HCT116 (cell line): Measurements from ENCODE around the gene PRM3. TPM values are rescaled to one million over a fixed set of nuclear protein-coding genes. Genes with fewer than 3 reads are reported as not detected.

Experiments
- ATAC-seq: fragments of 200-7000 bp; cut with Tn5 transposase; 2 replicates; pipeline ENCODE4 v1.9.1; 2020; ENCODE audit warnings: mild to moderate bottlenecking, moderate library complexity
- BruUV-seq: library from RNA; stranded (reverse); fragments of 400-500 nt; replicated peaks from 2 replicates; lab custom pipeline; 2021; lab: Mats Ljungman, UMichigan
- CTCF ChIA-PET: fragments of 300-600 bp; sonication (Branson Sonifier 250); formaldehyde crosslinking; loops from one replicate; lab custom pipeline; 2021; ENCODE audit warnings: antibody characterized with exemption; lab: Charles Lee
- POLR2A ChIA-PET: fragments of 300-600, 350-600 bp; sonication (Branson Sonifier 250); formaldehyde crosslinking; loops from one replicate; lab custom pipeline; 2021; ENCODE audit warnings: antibody characterized with exemption; lab: Charles Lee
- RAD21 ChIA-PET, 2 experiments: fragments of 300-600 bp; sonication (Branson Sonifier 250); formaldehyde crosslinking; loops; one replicate each; lab custom pipeline; 2023; ENCODE audit warnings: low total read pairs in 2 of 2; ENCODE audit not compliant: uncharacterized antibody in 2 of 2, unreplicated experiment in 2 of 2, low non-redundant PET in 1 of 2; lab: Charles Lee
- DNase-seq: peaks from one replicate; pipeline ENCODE4 v3.0.0-alpha.2; 2010; ENCODE audit warnings: low read depth, low spot score
- H2AFZ ChIP-seq: fragments of 200-600 bp; shearing (Covaris generic), sonication (generic); 2 replicates; pipeline ENCODE4 v1.6.1; 2017; ENCODE audit warnings: low read depth, mixed run types, mixed read lengths, antibody characterized with exemption, low read length; ENCODE audit not compliant: poor library complexity, severe bottlenecking
- H3K27ac ChIP-seq: 2 replicates; pipeline ENCODE4 v1.5.1; 2012; ENCODE audit warnings: low read depth, low read length
- H3K27me3 ChIP-seq: fragments of 200-600 bp; sonication (generic); 2 replicates; pipeline ENCODE4 v1.6.1; 2016; ENCODE audit warnings: mixed run types, low read length, mixed read lengths; ENCODE audit not compliant: insufficient read depth
- H3K36me3 ChIP-seq, 2 experiments: fragments of 200-500 bp in 1 of 2; fragments of 200-600 bp in 1 of 2; sonication (Bioruptor generic) in 1 of 2; sonication (generic) in 1 of 2; 2 replicates each; pipeline versions ENCODE4 v1.5.1 to v1.6.1; 2014 to 2016; ENCODE audit warnings: low read length in 2 of 2, inconsistent platforms in 1 of 2, mixed read lengths in 1 of 2, mixed run types in 1 of 2; ENCODE audit not compliant: insufficient read depth in 2 of 2, control insufficient read depth in 1 of 2
- H3K4me1 ChIP-seq, 2 experiments: fragments of 200-600 bp in 1 of 2; sonication (generic) in 1 of 2; 2 replicates each; pipeline versions ENCODE4 v1.5.1 to v1.6.1; 2012 to 2017; ENCODE audit warnings: low read length in 2 of 2, inconsistent platforms in 1 of 2, mild to moderate bottlenecking in 1 of 2, mixed read lengths in 1 of 2, mixed run types in 1 of 2, moderate library complexity in 1 of 2; ENCODE audit not compliant: insufficient read depth in 2 of 2, control insufficient read depth in 1 of 2
- H3K4me2 ChIP-seq: fragments of 200-600 bp; sonication (generic); 2 replicates; pipeline ENCODE4 v1.6.1; 2017; ENCODE audit warnings: mixed run types, low read length, mixed read lengths
- H3K4me3 ChIP-seq, 2 experiments: fragments of 200-600 bp in 1 of 2; sonication (generic) in 1 of 2; replicated peaks in 1 of 2; 2 replicates each; pipeline ENCODE4 v1.5.1; 2011 to 2016; ENCODE audit warnings: low read length in 2 of 2, control low read depth in 1 of 2, low read depth in 1 of 2, mild to moderate bottlenecking in 1 of 2, mixed read lengths in 1 of 2, mixed run types in 1 of 2
- H3K79me2 ChIP-seq: fragments of 200-600 bp; sonication (generic); 2 replicates; pipeline ENCODE4 v1.6.1; 2017; ENCODE audit warnings: mild to moderate bottlenecking, mixed run types, low read length, moderate library complexity, mixed read lengths; ENCODE audit not compliant: insufficient read depth
- H3K9ac ChIP-seq: fragments of 200-600 bp; sonication (generic); 2 replicates; pipeline ENCODE4 v1.6.1; 2016; ENCODE audit warnings: low read length, mixed read lengths
- H3K9me2 ChIP-seq: fragments of 200-600 bp; sonication (generic), shearing (Covaris generic); 2 replicates; pipeline ENCODE4 v1.6.1; 2017; ENCODE audit warnings: mixed run types, mild to moderate bottlenecking, moderate library complexity; ENCODE audit not compliant: insufficient read depth
- H3K9me3 ChIP-seq, 2 experiments: fragments of 200-500 bp in 1 of 2; fragments of 200-600 bp in 1 of 2; sonication (Bioruptor generic) in 1 of 2; sonication (generic) in 1 of 2; 2 replicates each; pipeline ENCODE4 v1.6.1; 2014 to 2017; ENCODE audit warnings: low read length in 2 of 2, mixed read lengths in 2 of 2, inconsistent platforms in 1 of 2, low read depth in 1 of 2, mild to moderate bottlenecking in 1 of 2, mixed run types in 1 of 2, moderate library complexity in 1 of 2; ENCODE audit not compliant: control insufficient read depth in 1 of 2, insufficient read depth in 1 of 2
- H4K20me1 ChIP-seq: fragments of 200-600 bp; sonication (generic), shearing (Covaris generic); 2 replicates; pipeline ENCODE4 v1.6.1; 2017; ENCODE audit warnings: mixed run types, mild to moderate bottlenecking, moderate library complexity; ENCODE audit not compliant: insufficient read depth
- ATF3 ChIP-seq: IDR thresholded peaks from 2 replicates; pipeline ENCODE4 v1.6.1; 2012
- CBX3 ChIP-seq: IDR thresholded peaks from 2 replicates; pipeline ENCODE4 v1.6.1; 2012; ENCODE audit warnings: low read depth
- CEBPB ChIP-seq: IDR thresholded peaks from 2 replicates; pipeline ENCODE4 v1.6.1; 2012; ENCODE audit warnings: low read depth
- CTCF ChIP-seq, 3 experiments: fragments of 200-600 bp in 1 of 3; sonication (generic) in 1 of 3; IDR thresholded peaks in 2 of 3; conservative IDR thresholded peaks in 1 of 3; 2 replicates each; pipeline ENCODE4 v1.5.1; 2012 to 2017; ENCODE audit warnings: low read depth in 2 of 3, low read length in 2 of 3, antibody characterized with exemption in 1 of 3, borderline replicate concordance in 1 of 3, control low read depth in 1 of 3, mild to moderate bottlenecking in 1 of 3, mixed read lengths in 1 of 3, mixed run types in 1 of 3, moderate library complexity in 1 of 3; ENCODE audit not compliant: insufficient read depth in 1 of 3
- EGR1 ChIP-seq: IDR thresholded peaks from 2 replicates; pipeline ENCODE4 v1.6.1; 2012; ENCODE audit warnings: low read depth
- ELF1 ChIP-seq: IDR thresholded peaks from 2 replicates; pipeline ENCODE4 v1.6.1; 2012; ENCODE audit warnings: low read depth, borderline replicate concordance
- EZH2 ChIP-seq: fragments of 200-600 bp; sonication (generic); IDR thresholded peaks from 2 replicates; pipeline ENCODE4 v1.6.1; 2017; ENCODE audit warnings: antibody characterized with exemption, mixed run types
- JUND ChIP-seq: IDR thresholded peaks from 2 replicates; pipeline ENCODE4 v1.6.1; 2012
- POLR2A ChIP-seq: IDR thresholded peaks from 2 replicates; pipeline ENCODE4 v1.7.0; 2011; ENCODE audit warnings: borderline replicate concordance; ENCODE audit not compliant: insufficient read depth, insufficient read length; ENCODE audit errors: extremely low read depth
- POLR2AphosphoS5 ChIP-seq: IDR thresholded peaks from 2 replicates; pipeline ENCODE4 v1.6.1; 2011; ENCODE audit warnings: mild to moderate bottlenecking, low read depth, low read length, moderate library complexity
- RAD21 ChIP-seq: IDR thresholded peaks from 2 replicates; pipeline ENCODE4 v1.6.1; 2012; ENCODE audit warnings: low read depth, mild to moderate bottlenecking
- SIN3A ChIP-seq: IDR thresholded peaks from 2 replicates; pipeline ENCODE4 v1.6.1; 2012; ENCODE audit warnings: low read depth
- SP1 ChIP-seq: IDR thresholded peaks from 2 replicates; pipeline ENCODE4 v1.6.1; 2012; ENCODE audit warnings: low read depth
- SRF ChIP-seq: IDR thresholded peaks from 2 replicates; pipeline ENCODE4 v1.6.1; 2012; ENCODE audit warnings: low read depth
- TCF7L2 ChIP-seq: IDR thresholded peaks from 2 replicates; pipeline ENCODE4 v1.7.0; 2011; ENCODE audit warnings: borderline replicate concordance, inconsistent platforms; ENCODE audit not compliant: insufficient read depth, insufficient read length; ENCODE audit errors: extremely low read depth
- YY1 ChIP-seq: IDR thresholded peaks from 2 replicates; pipeline ENCODE4 v1.6.1; 2011; ENCODE audit warnings: low read length, low read depth, moderate library complexity, mild to moderate bottlenecking; ENCODE audit not compliant: insufficient replicate concordance; ENCODE audit errors: extremely low read depth
- ZNF274 ChIP-seq: fragments of 200-500 bp; sonication (Bioruptor generic); IDR thresholded peaks from 2 replicates; pipeline ENCODE4 v1.6.1; 2014; ENCODE audit warnings: mild to moderate bottlenecking, low read depth, low read length, inconsistent platforms
- intact Hi-C: fragments of 100-400 bp; cut with micrococcal nuclease; formaldehyde crosslinking; loops from 2 replicates; pipeline ENCODE4 v1.10.0; 2022
- total RNA-seq: library from RNA; stranded (reverse); gene quantifications from one replicate; pipeline ENCODE4 v1.2.1, GENCODE V29; 2021; ENCODE audit not compliant: unreplicated experiment

PRM3 gene
- total RNA-seq, 1 experiment from 2014 or later = not detected

- H3K9ac ChIP-seq = no peak overlapping the region
- RAD21 ChIA-PET = no interaction called here
- no peak overlapping the region for H3K4me2 ChIP-seq
- no TSS peak for BruUV-seq
- no peak for DNase-seq
- no peak overlapping the region for H3K4me3 ChIP-seq
- H3K9me2 ChIP-seq = no peaks in the 10 kb centered on the region
- H4K20me1 ChIP-seq = no peaks in the 10 kb centered on the region
- POLR2A ChIA-PET = no interaction called here
- no peaks in the 10 kb centered on the region for H3K4me1 ChIP-seq
- TF ChIP-seq JUND = no peak
- no peak for TF ChIP-seq SP1
- TF ChIP-seq TCF7L2 = no peak
- no peak for TF ChIP-seq POLR2A
- TF ChIP-seq CEBPB = no peak
- TF ChIP-seq RAD21 = no peak
- TF ChIP-seq SRF = no peak
- no peak for TF ChIP-seq EGR1
- TF ChIP-seq ZNF274 = no peak
- TF ChIP-seq POLR2AphosphoS5 = no peak
- no peaks in the 10 kb centered on the region for H3K36me3 ChIP-seq
- H2AFZ ChIP-seq = no peak overlapping the region
- H3K27ac ChIP-seq = no peak overlapping the region
- no peak for ATAC-seq
- no peaks in the 10 kb centered on the region for H3K79me2 ChIP-seq
- intact Hi-C loops = no loop called here
- CTCF ChIA-PET = no interaction called here
- H3K27me3 ChIP-seq = no peaks in the 10 kb centered on the region
- no peaks in the 10 kb centered on the region for H3K9me3 ChIP-seq
Observed at GRCh38 chr16:11265124-11265523, 8.3 kb downstream of the PRM3 start.

GRCh38 chr16:11264155-11264832 lies 9.1 kb downstream of the PRM3 start:
- no peak overlapping the region for H3K9ac ChIP-seq
- no peaks in the 10 kb centered on the region for H3K9me3 ChIP-seq
- ATAC-seq (no peak), DNase-seq (no peak)
- no peaks in the 10 kb centered on the region for H3K36me3 ChIP-seq
- no peak overlapping the region for H3K4me2 ChIP-seq
- no peaks in the 10 kb centered on the region for H3K9me2 ChIP-seq
- H3K4me1 ChIP-seq = no peaks in the 10 kb centered on the region
- H4K20me1 ChIP-seq = no peaks in the 10 kb centered on the region
- H3K27me3 ChIP-seq = no peaks in the 10 kb centered on the region
- no TSS peak for BruUV-seq
- H3K27ac ChIP-seq = no peak overlapping the region
- intact Hi-C loops = no loop called here
- POLR2A ChIA-PET = no interaction called here
- H3K79me2 ChIP-seq = no peaks in the 10 kb centered on the region
- CTCF ChIA-PET = no interaction called here
- RAD21 ChIA-PET = no interaction called here
- H2AFZ ChIP-seq = no peak overlapping the region
- no peak overlapping the region for H3K4me3 ChIP-seq
- TF ChIP-seq ELF1 (no peak), POLR2AphosphoS5 (no peak), ATF3 (no peak), CBX3 (no peak), EGR1 (no peak), JUND (no peak), CTCF (IDR thresholded peaks at IDR 0.05 in 2 of 3, conservative IDR thresholded peaks at IDR 0.05 in 1 of 3; ENCODE audit: borderline replicate concordance in 1 of 3, insufficient read depth in 1 of 3, low read depth in 2 of 3, low read length in 2 of 3) (no peak), POLR2A (no peak), EZH2 (no peak), TCF7L2 (no peak), SIN3A (no peak), YY1 (no peak), SRF (no peak), ZNF274 (no peak)
